BLaER1 treated with 17β-estradiol and CSF1 and Interleukin-3, amounts not matched to agents 10 nM and 100 nM (cell line): ENCODE results near the gene SGMS2.

Experiments
- H3K27ac ChIP-seq, 11 experiments: shearing (Covaris generic); formaldehyde crosslinking; 2 replicates each; pipeline ENCODE4 v1.8.1; 2022
- H3K27me3 ChIP-seq, 11 experiments: shearing (Covaris generic); formaldehyde crosslinking; 2 replicates each; pipeline ENCODE4 v1.8.1; 2022
- H3K36me3 ChIP-seq, 11 experiments: shearing (Covaris generic); formaldehyde crosslinking; 2 replicates each; pipeline ENCODE4 v1.8.1; 2022
- H3K4me1 ChIP-seq, 10 experiments: shearing (Covaris generic); formaldehyde crosslinking; 2 replicates each; pipeline ENCODE4 v1.8.1; 2022
- H3K4me2 ChIP-seq, 11 experiments: shearing (Covaris generic); formaldehyde crosslinking; 2 replicates each; pipeline ENCODE4 v1.8.1; 2022
- H3K4me3 ChIP-seq, 10 experiments: shearing (Covaris generic); formaldehyde crosslinking; 2 replicates each; pipeline ENCODE4 v1.8.1; 2022
- H3K9ac ChIP-seq, 11 experiments: shearing (Covaris generic); formaldehyde crosslinking; 2 replicates each; pipeline ENCODE4 v1.8.1; 2022
- H3K9me3 ChIP-seq, 11 experiments: shearing (Covaris generic); formaldehyde crosslinking; replicated peaks in 1 of 11; 2 replicates each; pipeline ENCODE4 v1.8.1; 2022
- H4K20me1 ChIP-seq, 11 experiments: shearing (Covaris generic); formaldehyde crosslinking; 2 replicates each; pipeline ENCODE4 v1.8.1; 2022
- Cebpa-rat ChIP-seq, 11 experiments: shearing (Covaris generic); IDR thresholded peaks; 2 replicates each; pipeline ENCODE4 v1.8.1; 2022

Gene SGMS2

DNA sequence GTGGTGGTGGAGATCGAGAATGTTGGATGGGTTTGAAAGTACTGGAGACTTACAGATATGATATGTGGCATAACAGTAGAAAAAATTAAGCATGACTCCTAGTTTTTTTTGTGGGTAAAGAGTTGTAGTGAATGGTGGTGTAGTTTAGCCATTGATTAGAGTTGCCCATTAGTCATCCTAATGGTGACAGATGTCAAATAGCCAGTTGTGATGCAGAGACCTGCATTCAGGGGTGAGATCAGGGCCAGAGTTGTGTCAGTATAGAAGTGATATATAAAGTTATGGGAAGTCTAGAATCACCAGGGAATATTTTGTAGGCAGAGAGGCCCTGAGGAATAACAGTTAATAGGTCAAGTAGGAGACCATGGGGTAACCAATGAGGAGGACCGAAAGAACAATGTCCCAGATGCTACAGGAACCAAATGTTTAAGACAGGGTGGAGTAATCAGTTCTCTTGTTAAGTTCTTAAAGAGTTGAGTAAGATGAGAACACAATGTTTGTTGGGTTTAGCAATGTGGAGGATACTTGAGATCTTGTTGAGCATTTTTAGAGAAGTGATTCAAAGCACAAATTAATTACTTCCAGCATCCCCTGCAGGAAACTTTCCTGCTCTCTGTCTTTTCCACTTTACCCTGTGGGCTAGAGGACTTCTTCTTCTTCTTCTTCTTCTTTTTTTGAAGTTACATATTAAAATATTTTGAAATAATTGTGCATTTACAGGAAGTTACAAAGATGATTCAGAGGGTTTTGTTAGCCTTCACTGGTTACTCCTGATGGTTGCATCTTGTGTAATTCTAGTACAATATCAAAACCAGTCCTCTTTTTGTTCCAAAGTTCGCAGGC lies 13.3 kb downstream of the SGMS2 start:
- no peaks in the 10 kb centered on the region for H3K36me3 ChIP-seq
- peak overlapping the region in 7 of 11 experiments; percentile 12 to 92 (median 73); a peak in 14 of 22 replicates for H3K27ac ChIP-seq
- H3K4me2 ChIP-seq: peak overlapping the region in 7 of 11 experiments; percentile 5 to 86 (median 70); a peak in 12 of 22 replicates
- TF ChIP-seq Cebpa-rat (IDR thresholded peaks at IDR 0.05): peak in 1 of 11 experiments; percentile 46; a peak in 1 of 22 replicates
- H3K4me1 ChIP-seq: peaks cover 0 to 57% (median 17%) of the 10 kb centered on the region in 10 experiments; a peak in 13 of 20 replicates
- no peak overlapping the region; a peak in 1 of 20 replicates for H3K4me3 ChIP-seq
- no peaks in the 10 kb centered on the region for H3K27me3 ChIP-seq
- peak overlapping the region in 5 of 11 experiments; percentile 21 to 74 (median 59); a peak in 8 of 22 replicates for H3K9ac ChIP-seq
- no peaks in the 10 kb centered on the region for H4K20me1 ChIP-seq
- 0 out of 22 replicates have a peak, but pooled peaks cover 0 to 4% (median 0%) of the 10 kb centered on the region in 11 experiments for H3K9me3 ChIP-seq

DNA sequence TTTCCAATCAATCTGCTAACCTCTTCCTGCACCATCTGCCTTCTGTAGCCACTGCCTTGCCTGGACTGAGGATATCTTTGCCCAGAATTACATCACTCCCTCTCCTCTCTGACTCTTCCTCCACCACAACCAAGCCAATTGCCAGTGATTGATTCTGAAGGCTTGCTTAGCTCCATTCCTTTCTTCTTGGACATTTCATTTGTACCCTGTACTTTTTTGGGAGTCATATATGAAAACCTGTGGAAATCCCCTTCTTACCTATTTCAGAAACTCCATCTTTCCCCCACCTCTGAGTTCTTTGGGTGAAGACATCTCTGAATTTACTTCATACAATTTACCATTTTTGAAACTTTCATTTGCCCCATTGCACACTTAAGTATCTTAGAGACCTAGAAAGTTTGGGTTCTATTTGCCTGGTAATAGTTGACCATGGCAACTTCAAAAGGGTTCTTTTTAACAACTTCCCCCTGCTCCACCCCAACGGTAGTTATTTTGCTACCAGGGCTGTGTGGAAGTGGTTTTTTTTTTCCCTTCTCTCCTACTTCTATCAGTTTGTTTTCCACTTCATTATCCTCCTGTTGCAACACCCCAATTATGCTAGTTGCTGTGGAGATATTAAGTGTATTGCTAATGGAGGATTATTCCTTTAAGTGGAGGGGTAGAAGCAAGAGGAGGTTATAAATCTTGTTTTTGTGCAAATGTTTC lies 14.3 kb downstream of the SGMS2 start:
- H3K4me1 ChIP-seq: peaks cover 0 to 57% (median 17%) of the 10 kb centered on the region in 10 experiments; a peak in 13 of 20 replicates
- H3K4me3 ChIP-seq: peak overlapping the region in 2 of 10 experiments; percentile 6 to 9; a peak in 1 of 20 replicates
- H4K20me1 ChIP-seq: no peaks in the 10 kb centered on the region
- 0 out of 22 replicates have a peak, but pooled peaks cover 0 to 3% (median 0%) of the 10 kb centered on the region in 11 experiments for H3K9me3 ChIP-seq
- no peaks in the 10 kb centered on the region for H3K27me3 ChIP-seq
- peak overlapping the region in 7 of 11 experiments; percentile 5 to 86 (median 70); a peak in 12 of 22 replicates for H3K4me2 ChIP-seq
- peak overlapping the region in 7 of 11 experiments; percentile 12 to 92 (median 73); a peak in 14 of 22 replicates for H3K27ac ChIP-seq
- no peaks in the 10 kb centered on the region for H3K36me3 ChIP-seq
- H3K9ac ChIP-seq: peak overlapping the region in 6 of 11 experiments; percentile 21 to 74 (median 54); a peak in 9 of 22 replicates
- TF ChIP-seq Cebpa-rat (IDR thresholded peaks at IDR 0.05): no peak; a peak in 1 of 22 replicates

DNA sequence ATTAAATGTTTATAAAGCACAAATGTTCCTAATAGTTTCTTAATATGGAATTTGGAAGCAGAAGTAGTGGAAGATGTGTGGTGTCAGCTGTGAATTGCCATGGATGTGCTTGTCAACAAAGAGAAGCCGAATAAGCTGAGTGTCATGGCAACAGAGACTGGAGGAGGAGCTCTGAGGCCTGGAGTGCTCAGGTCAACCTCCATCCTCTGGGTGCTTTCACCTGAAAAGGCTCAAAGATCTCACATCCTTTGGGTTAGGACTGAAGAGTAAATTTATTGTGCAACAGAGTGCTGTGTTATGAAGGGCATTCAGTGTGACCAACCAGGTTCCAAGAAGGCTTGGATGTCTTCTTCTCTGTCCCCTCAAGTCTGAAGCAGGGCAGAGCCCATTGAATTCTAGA lies 18.7 kb downstream of the SGMS2 start:
- H4K20me1 ChIP-seq: no peaks in the 10 kb centered on the region
- no peaks in the 10 kb centered on the region for H3K27me3 ChIP-seq
- H3K9me3 ChIP-seq: peaks cover 0 to 12% (median 5%) of the 10 kb centered on the region in 11 experiments; a peak in 6 of 22 replicates
- H3K4me2 ChIP-seq: no peak overlapping the region
- H3K36me3 ChIP-seq: no peaks in the 10 kb centered on the region
- H3K4me1 ChIP-seq: peaks cover 0 to 24% (median 10%) of the 10 kb centered on the region in 10 experiments; a peak in 13 of 20 replicates
- peak in 1 of 11 experiments; percentile 21; a peak in 1 of 22 replicates for TF ChIP-seq Cebpa-rat (IDR thresholded peaks at IDR 0.05)
- no peak overlapping the region for H3K27ac ChIP-seq
- H3K9ac ChIP-seq: no peak overlapping the region
- H3K4me3 ChIP-seq: no peak overlapping the region

DNA sequence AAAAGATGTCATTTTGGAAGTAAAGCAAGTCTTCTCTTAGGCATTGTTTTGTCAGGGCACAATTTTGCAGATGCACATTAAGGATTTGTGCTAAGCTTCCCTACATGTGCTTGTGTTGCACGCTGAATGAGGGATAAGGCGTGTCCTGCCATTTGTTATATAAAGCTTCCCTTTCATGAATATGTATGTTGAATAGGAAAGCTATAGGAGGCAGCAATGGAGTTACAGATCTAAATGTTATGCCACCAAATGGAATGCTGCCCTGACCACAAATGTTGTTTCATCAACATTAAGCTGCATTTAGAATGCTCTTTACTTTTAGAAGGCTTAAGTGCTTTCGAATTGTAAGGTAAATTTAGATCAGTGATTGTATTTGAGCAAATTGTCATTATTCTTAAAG lies 20.9 kb downstream of the SGMS2 start:
- H3K27ac ChIP-seq: no peak overlapping the region
- H3K36me3 ChIP-seq: no peaks in the 10 kb centered on the region
- H3K9ac ChIP-seq: no peak overlapping the region
- H3K4me3 ChIP-seq: no peak overlapping the region
- no peaks in the 10 kb centered on the region for H4K20me1 ChIP-seq
- H3K27me3 ChIP-seq: no peaks in the 10 kb centered on the region
- H3K9me3 ChIP-seq: peaks cover 0 to 16% (median 5%) of the 10 kb centered on the region in 11 experiments; a peak in 6 of 22 replicates
- no peak for TF ChIP-seq Cebpa-rat (IDR thresholded peaks at IDR 0.05)
- no peak overlapping the region for H3K4me2 ChIP-seq
- peaks cover 0 to 4% (median 0%) of the 10 kb centered on the region in 10 experiments; a peak in 1 of 20 replicates for H3K4me1 ChIP-seq

DNA sequence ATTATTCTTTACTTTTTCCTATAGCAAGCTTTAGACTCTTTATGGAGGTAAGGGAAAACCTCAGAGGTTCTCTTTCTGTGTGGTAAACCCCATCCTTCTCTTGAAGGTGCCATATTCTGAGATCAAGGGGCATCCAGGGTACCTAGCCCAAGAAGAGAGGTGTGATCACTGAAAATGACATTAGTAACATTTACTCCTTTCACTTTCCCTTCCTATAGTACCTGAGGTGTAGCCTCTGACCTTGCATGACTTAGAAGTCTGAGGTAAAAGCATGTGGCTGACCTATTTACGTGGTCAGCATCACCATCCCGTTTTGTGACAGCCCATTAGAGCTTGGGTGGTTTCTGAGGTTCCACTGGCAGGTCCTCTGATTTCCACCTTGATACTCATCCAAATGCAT lies 25.7 kb downstream of the SGMS2 start:
- Histone ChIP-seq H3K4me1 (peaks cover 0 to 8% (median 0%) of the 10 kb centered on the region in 10 experiments; a peak in 3 of 20 replicates), H4K20me1 (no peaks in the 10 kb centered on the region), H3K4me2 (no peak overlapping the region), H3K9me3 (peaks cover 0 to 16% (median 5%) of the 10 kb centered on the region in 11 experiments; a peak in 6 of 22 replicates), H3K36me3 (no peaks in the 10 kb centered on the region), H3K9ac (no peak overlapping the region), H3K27ac (no peak overlapping the region), H3K27me3 (no peaks in the 10 kb centered on the region), H3K4me3 (no peak overlapping the region)
- TF ChIP-seq Cebpa-rat (IDR thresholded peaks at IDR 0.05): no peak

DNA sequence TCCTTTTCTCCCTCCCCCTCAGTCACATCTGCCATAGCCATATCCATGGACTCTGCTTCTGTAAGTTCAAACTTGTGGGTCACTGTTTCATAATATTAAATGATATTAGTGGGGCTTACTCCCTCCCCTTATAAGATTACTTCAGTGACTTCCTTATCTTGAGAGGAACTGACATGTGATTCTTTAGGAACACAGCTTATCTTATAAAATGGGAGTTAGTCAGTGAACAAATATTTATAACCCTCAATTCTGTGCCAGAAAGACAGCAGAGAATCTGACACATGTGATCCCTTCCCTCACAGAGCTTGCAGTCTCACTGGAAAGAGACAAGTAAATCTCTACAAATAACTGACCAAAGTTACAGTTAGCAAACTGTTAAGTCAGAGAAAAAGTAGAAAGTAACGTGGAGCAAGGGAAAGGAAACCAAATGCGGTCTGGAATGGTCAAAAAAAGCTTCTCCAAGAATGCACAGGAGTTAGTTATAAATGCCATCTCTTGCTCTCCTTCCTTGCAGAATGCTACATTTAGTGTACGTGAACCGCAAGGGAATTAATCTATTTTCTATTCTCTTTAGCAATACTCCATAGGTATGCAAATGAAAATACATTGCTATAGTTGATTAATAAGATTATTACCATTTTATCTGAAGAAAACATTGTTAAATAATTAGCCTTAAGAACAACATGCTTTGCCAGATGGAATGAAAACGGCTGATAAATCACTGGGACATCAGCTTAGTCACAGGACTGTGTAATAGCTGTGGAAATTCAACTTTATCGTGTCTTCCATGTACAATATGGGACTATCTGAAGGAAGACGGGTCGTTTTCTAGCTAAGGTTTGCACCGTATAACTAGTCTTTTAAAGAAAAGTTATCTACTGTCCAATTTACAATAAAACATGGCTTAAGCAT lies 29.0 kb downstream of the SGMS2 start:
- Histone ChIP-seq H3K27ac (no peak overlapping the region), H4K20me1 (no peaks in the 10 kb centered on the region), H3K4me1 (peaks cover 0 to 8% (median 0%) of the 10 kb centered on the region in 10 experiments; a peak in 3 of 20 replicates), H3K9me3 (0 out of 22 replicates have a peak, but pooled peaks cover 0 to 1% (median 0%) of the 10 kb centered on the region in 11 experiments), H3K4me3 (no peak overlapping the region), H3K9ac (no peak overlapping the region), H3K27me3 (no peaks in the 10 kb centered on the region), H3K36me3 (no peaks in the 10 kb centered on the region), H3K4me2 (peak overlapping the region in 2 of 11 experiments; percentile 4 to 19; a peak in 1 of 22 replicates)
- no peak for TF ChIP-seq Cebpa-rat (IDR thresholded peaks at IDR 0.05)

DNA sequence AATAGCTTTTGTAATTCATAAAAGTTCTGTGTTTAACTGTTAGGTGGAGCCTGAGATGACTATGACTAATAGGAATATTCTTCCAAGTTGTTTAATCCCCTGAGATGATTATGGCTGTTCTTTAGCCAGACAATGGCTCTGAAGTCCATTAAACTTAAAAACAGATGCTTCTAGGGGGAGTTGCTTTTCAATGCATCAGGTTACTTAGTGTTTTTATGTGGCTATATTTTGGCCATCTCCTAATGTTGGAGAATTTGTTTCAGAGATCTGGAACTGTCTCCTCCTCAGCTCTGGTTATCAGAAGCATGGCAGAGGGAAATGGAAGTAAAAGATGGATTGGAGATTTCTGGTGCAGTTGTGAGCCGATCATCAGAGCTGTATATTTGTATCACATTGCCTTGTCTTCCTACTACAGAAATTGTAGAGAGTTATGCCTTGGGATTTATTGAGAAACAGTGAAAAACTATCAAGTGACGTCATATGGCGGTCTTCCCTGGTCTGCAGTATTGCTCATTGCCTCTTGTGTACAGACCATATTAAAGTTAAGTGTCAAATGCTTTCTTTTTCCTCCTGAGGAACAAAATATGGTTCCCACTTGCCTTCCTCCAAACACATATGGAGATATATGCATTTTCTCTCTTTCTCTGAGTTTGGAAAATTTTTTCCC lies 29.8 kb downstream of the SGMS2 start:
- peaks cover 0 to 8% (median 0%) of the 10 kb centered on the region in 10 experiments; a peak in 3 of 20 replicates for H3K4me1 ChIP-seq
- H3K9ac ChIP-seq: no peak overlapping the region
- TF ChIP-seq Cebpa-rat (IDR thresholded peaks at IDR 0.05): no peak
- no peaks in the 10 kb centered on the region for H3K36me3 ChIP-seq
- H4K20me1 ChIP-seq: no peaks in the 10 kb centered on the region
- no peaks in the 10 kb centered on the region for H3K9me3 ChIP-seq
- H3K27me3 ChIP-seq: no peaks in the 10 kb centered on the region
- H3K4me3 ChIP-seq: no peak overlapping the region
- no peak overlapping the region for H3K4me2 ChIP-seq
- H3K27ac ChIP-seq: no peak overlapping the region
